PFSK-1 (cell line): ENCODE data around the gene SAMD14.

Experiments
- FOXP2 ChIP-seq: optimal IDR thresholded peaks from 2 replicates; pipeline ENCODE3; 2011; ENCODE audit warnings: borderline replicate concordance, control low read depth, inconsistent platforms; ENCODE audit not compliant: insufficient read depth; ENCODE audit errors: extremely low read length, extremely low read depth
- POLR2AphosphoS5 ChIP-seq: IDR thresholded peaks from 2 replicates; pipeline ENCODE4 v1.6.1; 2012; ENCODE audit warnings: low read depth, mild to moderate bottlenecking, control low read depth, low read length, moderate library complexity
- SIN3A ChIP-seq: IDR thresholded peaks from 2 replicates; pipeline ENCODE4 v1.6.1; 2012; ENCODE audit warnings: mild to moderate bottlenecking, low read length, moderate library complexity, borderline replicate concordance; ENCODE audit not compliant: insufficient read depth
- TAF1 ChIP-seq: IDR thresholded peaks from 2 replicates; pipeline ENCODE4 v1.6.1; 2012; ENCODE audit warnings: low read length, control low read depth, borderline replicate concordance; ENCODE audit not compliant: insufficient read depth
- TF ChIP-seq, protein P1 (sequence below), 2 experiments: IDR thresholded peaks; 2 replicates each; pipeline versions ENCODE4 v1.6.1 to v1.8.0; 2011 to 2012; ENCODE audit warnings: low read depth in 2 of 2, low read length in 2 of 2, control low read depth in 1 of 2, inconsistent platforms in 1 of 2, mild to moderate bottlenecking in 1 of 2, moderate library complexity in 1 of 2; ENCODE audit not compliant: insufficient read depth in 1 of 2

Gene SAMD14

DNA sequence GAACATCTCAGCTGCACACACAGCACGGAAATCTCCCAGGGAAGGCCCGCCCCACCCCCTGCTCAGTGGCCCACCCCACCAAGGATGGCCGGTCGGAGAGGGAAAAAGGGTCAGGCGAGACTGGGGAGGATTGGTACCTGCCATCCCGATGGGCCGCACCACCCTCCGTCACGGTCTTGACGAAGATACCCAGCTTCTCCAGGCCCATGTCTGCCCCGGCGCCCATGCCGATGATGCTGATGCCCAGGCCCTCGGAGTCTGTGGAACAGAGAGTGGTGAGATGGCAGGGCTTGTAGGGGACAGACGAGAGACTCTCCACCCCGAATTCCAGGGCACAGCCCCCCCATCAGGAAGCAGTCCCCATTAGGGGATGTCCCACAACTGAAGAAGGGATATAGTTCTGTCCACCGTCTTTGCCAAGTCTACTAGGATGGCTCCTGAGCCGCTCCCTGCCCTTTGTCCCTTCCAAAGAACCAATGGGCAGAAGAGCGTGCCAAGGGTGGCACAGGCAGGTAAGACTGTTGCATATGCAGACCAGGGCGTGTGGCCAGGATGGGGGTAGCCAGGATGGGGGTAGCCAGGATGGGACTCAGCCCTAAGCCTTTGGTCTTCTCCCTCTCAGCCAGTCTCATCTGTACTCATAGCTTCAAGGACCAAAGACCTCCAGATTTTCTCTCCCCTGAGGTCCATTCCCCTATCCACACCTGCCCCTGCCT, 13.7 kb upstream of the SAMD14 start:
- TF ChIP-seq, protein P1, sequence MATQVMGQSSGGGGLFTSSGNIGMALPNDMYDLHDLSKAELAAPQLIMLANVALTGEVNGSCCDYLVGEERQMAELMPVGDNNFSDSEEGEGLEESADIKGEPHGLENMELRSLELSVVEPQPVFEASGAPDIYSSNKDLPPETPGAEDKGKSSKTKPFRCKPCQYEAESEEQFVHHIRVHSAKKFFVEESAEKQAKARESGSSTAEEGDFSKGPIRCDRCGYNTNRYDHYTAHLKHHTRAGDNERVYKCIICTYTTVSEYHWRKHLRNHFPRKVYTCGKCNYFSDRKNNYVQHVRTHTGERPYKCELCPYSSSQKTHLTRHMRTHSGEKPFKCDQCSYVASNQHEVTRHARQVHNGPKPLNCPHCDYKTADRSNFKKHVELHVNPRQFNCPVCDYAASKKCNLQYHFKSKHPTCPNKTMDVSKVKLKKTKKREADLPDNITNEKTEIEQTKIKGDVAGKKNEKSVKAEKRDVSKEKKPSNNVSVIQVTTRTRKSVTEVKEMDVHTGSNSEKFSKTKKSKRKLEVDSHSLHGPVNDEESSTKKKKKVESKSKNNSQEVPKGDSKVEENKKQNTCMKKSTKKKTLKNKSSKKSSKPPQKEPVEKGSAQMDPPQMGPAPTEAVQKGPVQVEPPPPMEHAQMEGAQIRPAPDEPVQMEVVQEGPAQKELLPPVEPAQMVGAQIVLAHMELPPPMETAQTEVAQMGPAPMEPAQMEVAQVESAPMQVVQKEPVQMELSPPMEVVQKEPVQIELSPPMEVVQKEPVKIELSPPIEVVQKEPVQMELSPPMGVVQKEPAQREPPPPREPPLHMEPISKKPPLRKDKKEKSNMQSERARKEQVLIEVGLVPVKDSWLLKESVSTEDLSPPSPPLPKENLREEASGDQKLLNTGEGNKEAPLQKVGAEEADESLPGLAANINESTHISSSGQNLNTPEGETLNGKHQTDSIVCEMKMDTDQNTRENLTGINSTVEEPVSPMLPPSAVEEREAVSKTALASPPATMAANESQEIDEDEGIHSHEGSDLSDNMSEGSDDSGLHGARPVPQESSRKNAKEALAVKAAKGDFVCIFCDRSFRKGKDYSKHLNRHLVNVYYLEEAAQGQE (IDR thresholded peaks at IDR 0.05; ENCODE audit: insufficient read depth in 1 of 2, low read depth in 2 of 2, low read length in 2 of 2): no peak
- no peak for TF ChIP-seq FOXP2
- no peak for TF ChIP-seq POLR2AphosphoS5
- TF ChIP-seq TAF1: no peak

DNA sequence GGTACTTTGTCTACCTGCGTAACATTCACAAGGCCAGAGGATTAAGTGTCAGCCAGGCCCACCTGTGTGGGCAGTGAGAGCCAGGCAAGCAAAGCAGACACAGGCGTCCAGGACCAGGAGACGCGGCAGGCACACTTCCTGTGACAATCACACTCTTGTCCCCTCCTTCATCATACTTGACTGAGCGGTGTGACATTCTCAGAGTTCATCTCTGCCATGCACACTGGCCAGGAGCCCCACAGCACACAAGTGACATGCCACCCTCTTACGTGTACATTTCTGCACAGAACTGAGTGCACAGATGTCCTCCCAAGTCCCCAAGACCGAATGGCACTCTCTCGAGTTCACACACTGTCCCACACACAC, 11.8 kb upstream of the SAMD14 start:
- no peak for TF ChIP-seq SIN3A
- no peak for TF ChIP-seq POLR2AphosphoS5
- TF ChIP-seq FOXP2: no peak
- TF ChIP-seq, protein P1 (IDR thresholded peaks at IDR 0.05; ENCODE audit: insufficient read depth in 1 of 2, low read depth in 2 of 2, low read length in 2 of 2): no peak
- no peak for TF ChIP-seq TAF1

DNA sequence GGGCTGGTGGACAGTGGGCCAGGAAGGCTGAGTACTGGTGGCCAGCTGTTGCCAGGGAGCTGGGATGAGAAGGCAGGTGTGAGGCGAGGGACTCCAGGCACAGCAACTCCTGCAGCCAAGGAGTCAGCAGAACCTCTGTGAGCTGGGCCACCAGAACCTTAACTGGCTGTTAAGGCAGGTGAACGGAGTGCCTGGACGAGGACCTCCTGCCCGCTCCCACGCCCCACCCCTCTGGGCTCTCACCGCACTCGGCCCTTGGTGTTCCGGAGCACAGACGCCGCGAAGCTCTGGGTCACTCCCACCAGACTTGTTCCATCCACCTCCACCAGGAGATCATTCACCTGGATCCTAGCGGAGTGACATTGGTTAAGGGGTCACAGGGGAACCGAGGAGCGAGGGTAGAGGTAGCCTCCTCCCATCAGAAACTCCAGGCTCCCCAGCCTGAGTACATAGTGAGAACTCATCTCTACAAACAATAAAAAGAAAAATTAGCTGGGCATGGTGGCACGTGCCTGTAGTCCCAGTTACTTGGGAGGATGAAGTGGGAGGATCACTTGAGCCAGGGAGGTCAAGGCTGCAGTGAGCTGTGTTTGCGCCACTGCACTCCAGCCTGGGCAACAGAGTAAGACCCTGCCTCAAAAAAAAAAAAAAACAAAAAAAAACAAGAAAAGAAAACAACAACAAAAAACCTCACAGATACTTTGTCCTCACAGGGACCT, 11.2 kb upstream of the SAMD14 start:
- TF ChIP-seq, protein P1 (IDR thresholded peaks at IDR 0.05; ENCODE audit: insufficient read depth in 1 of 2, low read depth in 2 of 2, low read length in 2 of 2): no peak
- TF ChIP-seq FOXP2 (no peak), TAF1 (no peak), POLR2AphosphoS5 (no peak), SIN3A (no peak)

DNA sequence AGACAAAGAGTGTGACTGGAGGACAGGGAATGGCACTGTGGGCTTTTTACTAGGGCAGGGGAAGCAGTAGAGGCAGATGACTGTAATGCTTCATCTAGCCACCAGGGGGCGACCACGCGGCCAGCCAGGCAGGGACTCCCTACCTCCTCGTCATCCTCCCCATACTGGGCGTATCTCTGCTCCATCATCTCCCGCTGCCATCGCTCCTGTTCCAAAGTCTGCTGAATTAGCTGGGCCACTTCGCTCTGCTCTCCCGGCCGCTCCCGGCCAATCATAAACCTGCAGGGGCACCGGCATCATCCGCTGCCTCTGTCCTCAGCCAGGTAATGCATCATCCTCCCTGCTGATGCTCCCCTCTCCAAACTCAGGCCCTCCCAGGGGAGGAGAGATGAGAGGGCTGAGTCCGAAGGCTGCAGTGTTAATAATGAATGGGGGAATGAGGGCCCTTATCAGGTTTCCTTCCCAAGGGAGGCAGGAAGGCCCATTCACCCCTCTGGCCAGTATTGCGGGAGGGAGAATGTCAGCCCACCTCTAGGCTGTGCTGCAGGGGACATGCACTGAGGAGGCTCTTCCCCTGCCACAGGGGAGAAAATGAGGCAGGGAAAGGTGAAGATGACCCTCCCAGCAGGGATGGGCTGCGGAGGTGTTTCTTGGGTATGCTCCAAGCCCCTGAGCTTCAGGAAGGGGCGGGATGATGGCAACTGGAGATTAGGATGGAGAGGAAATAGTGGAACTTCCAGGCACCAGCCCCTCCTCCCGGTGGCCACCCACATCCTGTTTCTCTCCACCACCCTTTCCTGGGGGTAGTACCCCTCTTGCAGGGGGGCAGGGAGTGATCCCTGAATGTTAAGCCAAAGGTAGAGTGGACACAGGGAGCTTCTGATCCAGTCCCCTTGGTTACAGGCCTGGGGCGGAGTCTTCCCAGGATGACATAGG, 10.3 kb upstream of the SAMD14 start:
- TF ChIP-seq SIN3A (no peak), POLR2AphosphoS5 (no peak), TAF1 (no peak; the same call in 1 of the 2 replicates), FOXP2 (no peak)
- TF ChIP-seq, protein P1 (IDR thresholded peaks at IDR 0.05; ENCODE audit: insufficient read depth in 1 of 2, low read depth in 2 of 2, low read length in 2 of 2): no peak
